HG03045 (cell line): ENCODE measurements around the gene KLHL29.

Source experiments
- ATAC-seq: cut with Tn5 transposase; IDR thresholded peaks from one replicate; pipeline ENCODE4 v1.9.1; 2021; ENCODE audit warnings: mild to moderate bottlenecking, moderate library complexity; ENCODE audit not compliant: unreplicated experiment

The KLHL29 gene

DNA sequence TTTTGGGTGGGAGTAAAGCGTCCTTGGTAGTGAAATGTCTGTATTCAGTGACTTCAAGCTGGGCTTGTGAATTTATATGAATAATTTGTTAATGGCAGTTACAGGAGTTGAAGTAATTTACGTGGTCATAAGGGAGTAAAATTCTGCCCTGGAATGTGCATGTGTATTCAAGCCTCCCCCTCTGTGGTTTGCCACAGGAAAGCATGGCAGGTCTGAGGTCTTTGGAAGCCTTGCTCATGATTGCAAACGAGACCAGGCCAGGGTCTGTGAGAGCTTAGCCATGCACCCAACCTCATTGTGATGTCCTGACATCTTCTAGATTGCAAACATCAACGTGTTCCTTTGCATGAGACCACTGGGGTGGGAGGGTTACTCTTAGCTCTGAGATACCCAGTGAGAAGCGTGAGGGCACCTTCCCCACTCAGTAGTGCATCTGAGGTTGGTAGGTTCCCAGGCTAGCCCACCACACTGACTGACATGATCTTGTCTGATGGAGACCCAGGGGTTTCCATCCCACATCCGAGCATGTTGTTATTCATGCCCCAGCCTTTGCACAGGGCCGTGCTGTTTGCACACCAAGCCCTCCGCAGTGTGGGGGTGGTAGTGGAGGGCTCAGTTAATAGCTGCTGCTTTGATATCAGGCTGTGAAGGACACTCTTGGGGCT, 216.5 kb downstream of the KLHL29 start:
- ATAC-seq = no peak

GRCh38 chr2:23602116-23602515, 217.1 kb downstream of the KLHL29 start:
- ATAC-seq = no peak

- no peak for ATAC-seq
Observed at GRCh38 chr2:23603156-23603555, 218.2 kb downstream of the KLHL29 start.

DNA sequence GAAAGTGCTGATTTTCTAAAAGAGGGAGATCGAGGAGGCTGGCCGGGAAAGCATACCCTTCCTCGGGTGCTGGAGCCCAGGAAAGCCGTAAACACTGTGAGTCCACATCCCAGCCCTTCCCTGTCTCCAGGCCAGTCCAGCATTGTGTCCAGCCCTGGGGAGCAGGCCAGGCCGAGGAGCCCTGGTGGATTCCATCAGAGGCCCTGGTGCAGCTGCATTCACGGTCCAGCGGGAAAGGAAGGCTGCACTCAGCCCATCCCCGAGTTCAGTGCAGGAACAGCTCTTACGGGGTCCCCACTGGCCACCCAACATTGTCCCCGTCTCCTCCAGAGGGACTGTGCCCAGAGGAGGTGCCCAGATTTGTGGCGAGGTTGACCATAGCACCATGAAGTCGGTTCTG, 218.6 kb downstream of the KLHL29 start:
- ATAC-seq = no peak

DNA sequence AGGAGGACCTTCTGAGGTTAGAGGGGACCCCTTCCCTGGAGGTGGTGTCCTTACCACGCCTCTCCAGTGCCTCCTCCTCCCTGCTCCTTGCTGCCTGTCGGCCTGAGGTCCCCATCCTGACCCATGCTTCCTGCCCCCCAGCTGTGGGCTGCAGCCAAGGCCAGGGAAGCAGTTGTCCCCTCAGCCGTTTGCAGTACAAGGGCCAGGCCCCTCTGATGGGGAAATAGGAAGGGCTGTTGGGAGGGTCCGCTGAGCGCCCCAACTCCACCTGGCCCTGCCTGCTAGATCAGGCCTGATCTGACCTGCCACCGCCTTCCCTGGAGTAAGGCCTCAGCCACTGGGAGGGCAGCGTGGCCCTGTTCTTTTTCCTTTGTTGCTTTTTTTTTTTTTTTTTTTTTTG, 219.8 kb downstream of the KLHL29 start:
- ATAC-seq = no peak

GRCh38 chr2:23605236-23605635, 220.3 kb downstream of the KLHL29 start:
- ATAC-seq = no peak

DNA sequence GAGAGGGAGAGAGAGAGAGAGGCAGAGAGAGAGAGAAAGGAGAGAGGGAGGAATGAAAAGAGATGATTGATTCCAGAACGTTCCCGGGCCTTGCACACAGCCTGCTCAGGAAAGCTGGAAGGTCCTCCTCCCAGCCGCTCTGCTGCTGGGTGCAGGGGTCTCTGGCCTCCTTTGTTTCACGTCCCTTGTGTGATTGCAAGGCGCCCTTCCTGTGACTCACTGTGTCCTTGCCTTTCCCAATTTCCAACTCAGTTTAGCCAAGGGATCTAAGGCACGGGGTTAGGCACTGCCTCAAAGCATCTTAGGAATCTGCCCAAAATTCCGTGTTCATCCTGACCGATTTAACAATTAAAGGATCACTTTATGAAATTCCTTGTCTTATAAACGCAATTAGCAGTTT, 221.2 kb downstream of the KLHL29 start:
- no peak for ATAC-seq

GRCh38 chr2:23606968-23607367, 222.0 kb downstream of the KLHL29 start:
- no peak for ATAC-seq

DNA sequence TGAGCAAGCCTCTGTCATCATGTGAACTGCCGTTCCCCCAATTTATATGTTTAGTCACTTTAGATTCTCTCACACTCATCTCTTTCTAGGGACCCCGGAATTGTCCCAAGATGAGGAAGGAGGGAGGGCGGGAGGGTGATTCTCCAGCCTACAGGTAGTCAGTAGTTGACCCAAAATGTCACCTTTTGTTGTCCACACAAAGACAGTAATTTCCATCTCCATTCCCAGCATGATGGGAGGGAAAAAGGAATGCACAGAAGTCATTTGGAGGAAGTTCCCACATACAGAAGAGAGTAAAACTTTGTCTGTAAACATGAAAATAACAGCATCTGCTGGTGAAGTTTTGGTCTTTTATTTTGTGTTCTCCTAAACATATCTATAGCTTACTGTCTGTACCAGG, 222.9 kb downstream of the KLHL29 start:
- ATAC-seq = no peak

DNA sequence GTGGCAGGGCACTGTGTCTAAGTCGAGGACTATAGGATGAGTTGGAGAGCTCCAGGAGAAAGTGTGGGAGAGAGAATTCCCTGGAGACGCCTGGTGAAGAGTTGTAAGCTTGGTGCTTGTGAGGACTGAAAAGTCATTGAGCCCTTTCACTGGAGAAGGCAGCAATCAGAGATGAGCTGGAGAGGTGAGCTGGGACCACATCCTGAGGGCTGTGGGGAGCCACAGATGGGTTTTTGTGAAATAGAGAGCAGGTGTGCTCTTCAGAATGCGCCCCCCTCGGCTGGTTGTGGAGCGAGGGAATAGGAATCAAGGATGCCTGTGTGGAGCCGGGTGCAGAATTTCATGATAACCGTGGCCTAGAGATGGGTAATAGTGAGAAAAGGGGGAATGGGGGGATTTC, 224.3 kb downstream of the KLHL29 start:
- ATAC-seq = no peak

- ATAC-seq = no peak
Observed at GRCh38 chr2:23611839-23612238, 226.9 kb downstream of the KLHL29 start.

DNA sequence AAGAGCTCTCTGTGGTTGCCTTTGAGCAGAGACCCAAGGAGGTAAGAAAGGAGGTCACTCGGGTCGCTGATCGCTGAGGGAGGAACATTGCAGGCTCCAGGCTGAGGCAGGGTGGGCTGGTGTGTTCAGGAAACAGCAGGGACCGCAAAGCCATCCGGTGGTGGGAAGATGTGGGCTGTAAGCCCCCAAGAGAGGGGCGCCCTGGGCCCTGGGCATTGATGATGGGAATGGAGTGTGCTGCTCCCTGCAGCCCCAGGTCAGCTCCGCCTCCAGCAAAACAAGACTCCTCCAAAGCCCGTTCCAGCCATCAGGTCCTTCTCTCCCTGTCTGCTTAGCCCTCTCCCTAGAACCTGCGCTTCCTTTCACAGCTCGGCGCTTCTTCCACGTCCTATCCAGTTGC, 229.7 kb downstream of the KLHL29 start:
- no peak for ATAC-seq

DNA sequence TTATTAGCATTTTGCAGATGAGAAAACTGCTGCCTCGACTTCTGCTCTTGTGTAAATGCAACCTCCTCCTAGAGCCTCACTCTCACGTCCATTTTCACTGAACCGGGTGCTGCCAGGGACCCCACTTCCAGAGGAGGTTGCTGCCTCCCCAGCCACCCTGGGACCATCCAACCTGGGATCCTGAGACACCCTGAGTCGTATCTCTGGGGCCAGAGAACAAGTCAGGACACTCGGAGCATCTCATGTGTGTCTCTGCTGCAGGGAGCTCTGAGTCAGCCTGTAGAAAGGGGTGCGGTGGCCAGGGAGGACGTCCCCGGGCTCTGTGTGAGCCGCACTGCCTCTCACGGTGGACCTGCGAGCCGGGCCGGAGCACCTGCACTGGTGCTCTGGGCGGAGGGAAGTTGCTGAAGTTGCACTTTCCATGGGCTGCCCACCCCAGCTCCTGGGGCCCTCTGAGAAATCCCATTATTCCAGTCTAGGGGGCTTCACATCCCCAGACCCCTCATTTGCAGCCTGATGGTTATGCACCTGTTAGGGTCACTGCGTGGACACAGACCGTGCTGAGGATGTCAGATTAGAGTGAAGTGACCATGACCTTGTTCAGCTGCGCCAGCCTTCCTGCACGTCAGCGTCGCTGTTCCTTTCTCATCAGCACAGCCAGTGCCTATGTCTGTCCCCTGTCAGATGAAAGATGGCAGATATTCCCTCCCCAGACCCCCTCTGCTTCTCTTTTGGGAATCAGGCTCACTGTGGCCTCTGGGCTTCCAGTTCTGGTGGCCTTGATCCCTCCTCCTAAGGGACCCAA, 230.4 kb downstream of the KLHL29 start:
- no peak for ATAC-seq

- no peak for ATAC-seq
Observed at GRCh38 chr2:23616630-23617029, 231.7 kb downstream of the KLHL29 start.

DNA sequence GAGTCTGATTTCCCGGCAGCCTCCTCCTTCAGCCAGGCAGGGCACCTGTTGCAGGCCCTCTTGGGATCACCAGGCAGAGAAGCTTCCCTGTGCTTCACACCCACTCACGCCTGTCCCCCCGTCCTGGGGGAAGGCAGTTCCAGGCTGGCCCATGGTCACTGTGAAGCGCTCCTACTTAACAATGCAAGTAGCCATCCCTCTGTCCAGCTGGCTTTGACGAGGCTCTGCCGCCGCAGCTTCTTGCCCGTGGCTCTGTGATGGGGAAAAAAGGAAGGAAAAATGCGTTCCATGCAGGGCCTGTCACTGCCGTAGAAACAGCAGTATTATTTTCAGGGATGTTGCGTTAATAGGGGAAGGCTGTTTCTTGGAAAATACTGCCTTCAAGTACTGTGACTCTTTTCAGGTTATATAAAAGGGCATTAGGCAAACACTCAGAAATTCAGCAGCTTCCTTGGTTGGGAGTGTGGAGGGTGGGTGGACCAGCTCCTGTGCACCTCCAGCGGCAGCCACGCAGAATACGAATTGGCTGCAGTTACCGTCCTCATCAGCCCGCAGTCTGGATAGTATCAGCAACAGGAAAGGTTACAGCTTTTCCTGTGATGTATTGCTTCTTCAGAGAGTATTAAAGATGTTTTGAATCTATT, 232.3 kb downstream of the KLHL29 start:
- no peak for ATAC-seq

DNA sequence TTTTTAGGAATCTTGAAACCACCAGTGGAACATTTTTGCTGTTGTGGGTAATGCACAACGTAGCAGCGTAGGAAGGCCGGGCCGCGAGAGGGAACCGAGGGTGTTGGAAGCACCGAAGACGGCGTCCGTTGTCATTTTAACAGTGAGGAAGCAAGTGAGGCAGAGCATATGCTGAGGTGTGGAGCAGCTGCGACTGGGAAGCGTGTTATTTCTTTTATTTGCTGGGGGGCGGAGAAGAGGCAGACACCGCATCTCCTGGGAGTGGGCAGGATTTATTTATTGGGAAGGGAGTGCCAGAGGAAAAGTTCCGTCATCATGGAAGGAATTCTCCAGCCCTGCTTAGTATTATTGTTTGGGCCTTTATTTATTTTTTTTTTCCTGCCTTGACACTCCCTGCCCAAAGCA, 232.8 kb downstream of the KLHL29 start:
- ATAC-seq = no peak

DNA sequence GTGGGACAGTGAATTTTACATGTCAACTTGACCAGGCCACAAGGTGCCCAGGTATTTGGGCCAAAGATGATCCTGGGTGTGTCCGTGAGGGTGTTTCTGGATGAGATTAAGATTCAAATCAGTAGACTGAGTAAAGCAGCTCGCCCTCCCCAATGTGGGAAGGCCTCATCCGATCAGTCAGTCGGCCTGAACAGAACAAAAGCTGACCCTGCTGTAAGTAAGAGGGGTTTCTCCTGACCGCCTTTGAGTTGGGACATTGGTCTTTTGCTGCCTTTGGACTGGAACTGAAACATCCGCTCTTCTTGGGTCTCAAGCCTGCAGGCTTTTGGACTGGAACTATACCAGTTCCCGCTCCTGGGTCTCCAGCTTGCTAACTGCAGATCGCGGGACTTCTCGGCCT, 233.3 kb downstream of the KLHL29 start:
- ATAC-seq = no peak

DNA sequence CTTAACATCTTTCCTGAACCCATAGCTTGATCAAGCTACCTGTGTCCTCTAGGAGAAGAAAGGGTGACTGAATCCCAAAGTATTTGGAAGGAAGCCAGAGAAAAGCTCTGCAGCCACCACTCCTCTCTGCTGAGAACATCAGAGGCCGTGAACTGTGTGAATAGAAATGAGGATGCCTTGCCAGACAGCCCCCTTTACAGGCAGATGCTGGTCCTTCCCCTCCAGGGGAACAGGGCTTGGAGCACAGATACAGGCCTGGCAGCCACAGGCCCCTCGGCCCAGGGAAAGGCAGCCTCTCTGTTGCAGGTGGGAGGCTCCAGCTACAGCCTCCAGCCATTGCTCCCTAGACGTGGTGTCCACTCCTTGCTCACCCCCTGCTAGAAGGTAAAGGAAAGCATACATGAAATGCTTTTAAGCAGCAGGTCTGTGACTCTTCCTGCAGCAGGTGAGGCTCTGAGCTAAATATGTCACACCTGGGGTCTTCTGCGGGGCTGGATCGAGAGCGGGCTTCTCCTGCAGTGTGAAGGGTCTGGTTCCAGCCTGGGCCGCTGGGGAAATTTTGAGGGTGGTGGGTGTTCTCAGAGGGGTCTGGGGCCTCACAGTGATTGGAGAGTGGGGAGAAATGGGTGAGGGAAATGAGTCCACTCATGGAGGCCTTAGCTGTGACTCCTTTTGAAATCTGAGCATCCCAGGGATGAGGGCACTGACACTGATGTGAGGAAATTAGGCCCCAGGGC, 234.0 kb downstream of the KLHL29 start:
- no peak for ATAC-seq

DNA sequence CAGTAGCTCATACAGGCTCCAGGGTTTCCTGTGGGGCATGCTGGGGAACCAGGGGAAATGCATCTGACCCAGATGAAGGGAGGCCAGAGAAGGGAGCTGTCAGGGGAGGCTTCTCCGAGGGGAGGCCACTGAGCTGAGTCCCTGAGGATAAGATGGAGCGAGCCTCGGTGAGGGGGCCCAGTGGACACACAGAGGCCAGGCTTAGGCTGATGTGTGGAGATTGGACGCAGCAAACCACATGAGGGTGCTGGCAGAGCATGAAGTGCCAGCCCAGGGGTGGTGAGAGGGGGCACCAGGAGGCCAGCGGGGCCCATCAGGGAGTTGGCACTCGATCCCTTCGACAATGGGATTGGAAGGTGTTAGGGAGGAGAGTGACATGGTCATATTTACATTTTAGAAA, 235.0 kb downstream of the KLHL29 start:
- ATAC-seq = no peak

GRCh38 chr2:23620841-23621341, 235.9 kb downstream of the KLHL29 start:
- ATAC-seq = no peak

- ATAC-seq = no peak
Observed at GRCh38 chr2:23621616-23622015, 236.6 kb downstream of the KLHL29 start.
